HEK293 (cell line): ENCODE measurements around the gene SCN5A.

Experiments used
- CTCF ChIA-PET: fragments of 350-600 bp; formaldehyde crosslinking; extraction: SDS; loops from one replicate; lab custom pipeline; 2021; ENCODE audit warnings: antibody characterized with exemption; lab: Yijun Ruan, JAX
- POLR2A ChIA-PET: fragments of 300-600 bp; formaldehyde crosslinking; extraction: SDS; loops from one replicate; lab custom pipeline; 2020; ENCODE audit warnings: antibody characterized with exemption, inconsistent platforms; lab: Yijun Ruan, JAX
- H3K27ac ChIP-seq: fragments of 200-500 bp; sonication (Bioruptor generic); 2 replicates; pipeline ENCODE4 v1.5.1; 2014; ENCODE audit warnings: low read depth, low read length, control low read depth, inconsistent platforms; ENCODE audit errors: extremely low read depth
- H3K36me3 ChIP-seq, 2 experiments: fragments of 200-500 bp in 1 of 2; sonication (Bioruptor generic) in 1 of 2; 1 replicate in 1 of 2; 2 replicates in 1 of 2; pipeline ENCODE4 v1.5.1; 2014 to 2017; ENCODE audit warnings: inconsistent platforms in 2 of 2, low read length in 2 of 2; ENCODE audit not compliant: control insufficient read depth in 2 of 2, insufficient read depth in 1 of 2
- H3K4me1 ChIP-seq: fragments of 200-500 bp; sonication (Bioruptor generic); 2 replicates; pipeline ENCODE4 v1.5.1; 2014; ENCODE audit warnings: mild to moderate bottlenecking, low read length, inconsistent platforms; ENCODE audit not compliant: control insufficient read depth, insufficient read depth
- H3K4me3 ChIP-seq: 2 replicates; pipeline ENCODE4 v1.5.1; 2011; ENCODE audit warnings: low read depth, mild to moderate bottlenecking, control low read depth, low read length, moderate library complexity
- H3K9me3 ChIP-seq: fragments of 200-500 bp; sonication (Bioruptor generic); 2 replicates; pipeline ENCODE4 v1.5.1; 2014; ENCODE audit warnings: low read depth, low read length, inconsistent platforms; ENCODE audit not compliant: control insufficient read depth, insufficient read depth
- GLI2 ChIP-seq: fragments of 450-650 bp; formaldehyde crosslinking; IDR thresholded peaks from 2 replicates; pipeline ENCODE4; 2017; ENCODE audit warnings: missing biosample characterization, missing genetic modification characterization, low read depth, borderline replicate concordance
- MZF1 ChIP-seq: fragments of 450-650 bp; formaldehyde crosslinking; IDR thresholded peaks from 2 replicates; pipeline ENCODE4 v1.5.1; 2017; ENCODE audit warnings: missing biosample characterization, missing genetic modification characterization, borderline replicate concordance
- PRDM4 ChIP-seq: fragments of 450-650 bp; formaldehyde crosslinking; IDR thresholded peaks from 2 replicates; pipeline ENCODE4 v1.5.1; 2017; ENCODE audit warnings: missing biosample characterization, missing genetic modification characterization
- SP3 ChIP-seq: fragments of 450-650 bp; formaldehyde crosslinking; IDR thresholded peaks from 2 replicates; pipeline ENCODE4 v1.5.1; 2016; ENCODE audit warnings: missing biosample characterization, missing genetic modification characterization
- TCF7L2 ChIP-seq: IDR thresholded peaks from 2 replicates; pipeline ENCODE4 v1.6.1; 2011; ENCODE audit warnings: low read depth, mild to moderate bottlenecking, inconsistent platforms, low read length, moderate library complexity, borderline replicate concordance
- ZEB2 ChIP-seq: fragments of 450-650 bp; formaldehyde crosslinking; IDR thresholded peaks from 2 replicates; pipeline ENCODE4 v1.5.1; 2016; ENCODE audit warnings: missing biosample characterization, missing genetic modification characterization
- ZFHX2 ChIP-seq: fragments of 450-650 bp; formaldehyde crosslinking; conservative IDR thresholded peaks from 2 replicates; pipeline ENCODE4 v1.5.1; 2016; ENCODE audit warnings: missing biosample characterization, missing genetic modification characterization
- ZFP69B ChIP-seq: fragments of 450-650 bp; formaldehyde crosslinking; IDR thresholded peaks from 2 replicates; pipeline ENCODE4 v1.5.1; 2016; ENCODE audit warnings: missing biosample characterization, missing genetic modification characterization
- ZNF132 ChIP-seq: fragments of 450-650 bp; formaldehyde crosslinking; IDR thresholded peaks from 2 replicates; pipeline ENCODE4 v1.5.1; 2017; ENCODE audit warnings: missing biosample characterization, missing genetic modification characterization, borderline replicate concordance
- ZNF223 ChIP-seq: fragments of 450-650 bp; formaldehyde crosslinking; IDR thresholded peaks from 2 replicates; pipeline ENCODE4 v1.5.1; 2016; ENCODE audit warnings: missing biosample characterization, missing genetic modification characterization
- ZNF23 ChIP-seq: fragments of 450-650 bp; formaldehyde crosslinking; IDR thresholded peaks from 2 replicates; pipeline ENCODE4 v1.5.1; 2016; ENCODE audit warnings: missing biosample characterization, missing genetic modification characterization, borderline replicate concordance
- ZNF292 ChIP-seq: fragments of 450-650 bp; formaldehyde crosslinking; IDR thresholded peaks from 2 replicates; pipeline ENCODE4 v1.5.1; 2016; ENCODE audit warnings: low read depth, missing biosample characterization, missing genetic modification characterization, borderline replicate concordance
- ZNF426 ChIP-seq: fragments of 450-650 bp; formaldehyde crosslinking; IDR thresholded peaks from 2 replicates; pipeline ENCODE4 v1.5.1; 2017; ENCODE audit warnings: missing biosample characterization, missing genetic modification characterization, mild to moderate bottlenecking, inconsistent platforms, moderate library complexity
- ZNF433 ChIP-seq: fragments of 450-650 bp; formaldehyde crosslinking; IDR thresholded peaks from 2 replicates; pipeline ENCODE4 v1.5.1; 2016; ENCODE audit warnings: missing biosample characterization, missing genetic modification characterization, low read depth
- ZNF571 ChIP-seq: fragments of 450-650 bp; formaldehyde crosslinking; IDR thresholded peaks from 2 replicates; pipeline ENCODE4 v1.5.0; 2017; ENCODE audit warnings: missing biosample characterization, missing genetic modification characterization
- ZNF621 ChIP-seq: fragments of 450-650 bp; formaldehyde crosslinking; IDR thresholded peaks from 2 replicates; pipeline ENCODE4 v1.5.1; 2017; ENCODE audit warnings: missing biosample characterization, missing genetic modification characterization
- ZNF626 ChIP-seq: fragments of 450-650 bp; sonication (Bioruptor Pico); formaldehyde crosslinking; IDR thresholded peaks from 2 replicates; pipeline ENCODE4 v1.5.1; 2018; ENCODE audit warnings: missing biosample characterization, missing genetic modification characterization, inconsistent platforms
- ZNF664 ChIP-seq: fragments of 450-650 bp; formaldehyde crosslinking; IDR thresholded peaks from 2 replicates; pipeline ENCODE4 v1.5.1; 2016; ENCODE audit warnings: missing biosample characterization, missing genetic modification characterization
- ZNF76 ChIP-seq: fragments of 450-650 bp; formaldehyde crosslinking; IDR thresholded peaks from 2 replicates; pipeline ENCODE4; 2016; ENCODE audit warnings: low read depth, missing biosample characterization, missing genetic modification characterization, borderline replicate concordance
- ZXDB ChIP-seq: fragments of 450-650 bp; formaldehyde crosslinking; IDR thresholded peaks from 2 replicates; pipeline ENCODE4 v1.5.1; 2016; ENCODE audit warnings: missing biosample characterization, missing genetic modification characterization
- TF ChIP-seq, protein P1 (sequence below): fragments of 450-650 bp; formaldehyde crosslinking; IDR thresholded peaks from 2 replicates; pipeline ENCODE4 v1.5.1; 2017; ENCODE audit warnings: missing biosample characterization, mild to moderate bottlenecking, missing genetic modification characterization, moderate library complexity
- TF ChIP-seq, protein P2 (sequence below): fragments of 450-650 bp; formaldehyde crosslinking; IDR thresholded peaks from 2 replicates; pipeline ENCODE4 v1.5.1; 2016; ENCODE audit warnings: missing biosample characterization, missing genetic modification characterization
- TF ChIP-seq, protein P3 (sequence below): fragments of 450-650 bp; formaldehyde crosslinking; IDR thresholded peaks from 2 replicates; pipeline ENCODE4 v1.5.1; 2016; ENCODE audit warnings: missing biosample characterization, missing genetic modification characterization

SCN5A gene

GRCh38 chr3:38616658-38617057 is 32.8 kb downstream of the SCN5A start:
- ChIA-PET POLR2A (no interaction called here), CTCF (interaction anchor here (0.6 to 0.7 kb wide), 2 partner anchors 40 to 678 kb away, joined by 3 to 4 read pairs; no protein-coding TSS in a partner anchor)
- no peaks in the 10 kb centered on the region for H3K36me3 ChIP-seq
- TF ChIP-seq, protein P1, sequence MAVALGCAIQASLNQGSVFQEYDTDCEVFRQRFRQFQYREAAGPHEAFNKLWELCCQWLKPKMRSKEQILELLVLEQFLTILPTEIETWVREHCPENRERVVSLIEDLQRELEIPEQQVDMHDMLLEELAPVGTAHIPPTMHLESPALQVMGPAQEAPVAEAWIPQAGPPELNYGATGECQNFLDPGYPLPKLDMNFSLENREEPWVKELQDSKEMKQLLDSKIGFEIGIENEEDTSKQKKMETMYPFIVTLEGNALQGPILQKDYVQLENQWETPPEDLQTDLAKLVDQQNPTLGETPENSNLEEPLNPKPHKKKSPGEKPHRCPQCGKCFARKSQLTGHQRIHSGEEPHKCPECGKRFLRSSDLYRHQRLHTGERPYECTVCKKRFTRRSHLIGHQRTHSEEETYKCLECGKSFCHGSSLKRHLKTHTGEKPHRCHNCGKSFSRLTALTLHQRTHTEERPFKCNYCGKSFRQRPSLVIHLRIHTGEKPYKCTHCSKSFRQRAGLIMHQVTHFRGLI: peak; percentile 72; the same call in 1 of the 2 replicates
- no peak for TF ChIP-seq ZNF23 (tag by site-specific recombination)
- TF ChIP-seq GLI2 (tag by site-specific recombination): no peak
- TF ChIP-seq, protein P2, sequence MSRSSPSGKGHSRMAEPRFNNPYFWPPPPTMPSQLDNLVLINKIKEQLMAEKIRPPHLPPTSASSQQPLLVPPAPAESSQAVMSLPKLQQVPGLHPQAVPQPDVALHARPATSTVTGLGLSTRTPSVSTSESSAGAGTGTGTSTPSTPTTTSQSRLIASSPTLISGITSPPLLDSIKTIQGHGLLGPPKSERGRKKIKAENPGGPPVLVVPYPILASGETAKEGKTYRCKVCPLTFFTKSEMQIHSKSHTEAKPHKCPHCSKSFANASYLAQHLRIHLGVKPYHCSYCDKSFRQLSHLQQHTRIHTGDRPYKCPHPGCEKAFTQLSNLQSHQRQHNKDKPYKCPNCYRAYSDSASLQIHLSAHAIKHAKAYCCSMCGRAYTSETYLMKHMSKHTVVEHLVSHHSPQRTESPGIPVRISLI (tag by site-specific recombination): no peak
- no peak overlapping the region for H3K4me3 ChIP-seq
- no peaks in the 10 kb centered on the region for H3K4me1 ChIP-seq
- H3K9me3 ChIP-seq: no peaks in the 10 kb centered on the region
- no peak overlapping the region for H3K27ac ChIP-seq

GRCh38 chr3:38616111-38616510 is 33.4 kb downstream of the SCN5A start:
- Histone ChIP-seq H3K27ac (no peak overlapping the region), H3K9me3 (no peaks in the 10 kb centered on the region), H3K4me3 (no peak overlapping the region), H3K4me1 (no peaks in the 10 kb centered on the region), H3K36me3 (no peaks in the 10 kb centered on the region)
- no peak for TF ChIP-seq ZNF664 (tag by site-specific recombination)
- TF ChIP-seq ZFHX2 (tag by site-specific recombination): no peak
- TF ChIP-seq ZNF626 (tag by site-specific recombination): no peak
- ChIA-PET POLR2A (no interaction called here), CTCF (interaction anchor here (0.6 to 0.7 kb wide), 2 partner anchors 37 to 678 kb away, joined by 3 read pairs; no protein-coding TSS in a partner anchor)

GRCh38 chr3:38614651-38615352 is 34.7 kb downstream of the SCN5A start:
- H3K27ac ChIP-seq: no peak overlapping the region
- H3K9me3 ChIP-seq: no peaks in the 10 kb centered on the region
- no peaks in the 10 kb centered on the region for H3K36me3 ChIP-seq
- H3K4me1 ChIP-seq: no peaks in the 10 kb centered on the region
- CTCF ChIA-PET: interaction anchor here (1.2 kb wide), 1 partner anchor 93 kb away, joined by 7 read pairs; no protein-coding TSS in a partner anchor
- H3K4me3 ChIP-seq: no peak overlapping the region
- POLR2A ChIA-PET: no interaction called here
- TF ChIP-seq ZNF426 (tag by site-specific recombination): no peak
- TF ChIP-seq ZNF571 (tag by site-specific recombination): no peak
- no peak for TF ChIP-seq ZNF292 (tag by site-specific recombination)
- TF ChIP-seq ZXDB (tag by site-specific recombination): no peak
- no peak for TF ChIP-seq ZNF621 (tag by site-specific recombination)
- no peak for TF ChIP-seq ZNF664 (tag by site-specific recombination)
- TF ChIP-seq, protein P3, sequence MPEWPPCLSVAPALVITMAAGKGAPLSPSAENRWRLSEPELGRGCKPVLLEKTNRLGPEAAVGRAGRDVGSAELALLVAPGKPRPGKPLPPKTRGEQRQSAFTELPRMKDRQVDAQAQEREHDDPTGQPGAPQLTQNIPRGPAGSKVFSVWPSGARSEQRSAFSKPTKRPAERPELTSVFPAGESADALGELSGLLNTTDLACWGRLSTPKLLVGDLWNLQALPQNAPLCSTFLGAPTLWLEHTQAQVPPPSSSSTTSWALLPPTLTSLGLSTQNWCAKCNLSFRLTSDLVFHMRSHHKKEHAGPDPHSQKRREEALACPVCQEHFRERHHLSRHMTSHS: no peak
- TF ChIP-seq ZFP69B (tag by site-specific recombination): no peak
- no peak for TF ChIP-seq SP3
- TF ChIP-seq ZNF76 (tag by site-specific recombination): no peak
- no peak for TF ChIP-seq ZNF223 (tag by site-specific recombination)
- TF ChIP-seq ZNF132 (tag by site-specific recombination): no peak
- no peak for TF ChIP-seq PRDM4
- no peak for TF ChIP-seq ZEB2
- no peak for TF ChIP-seq TCF7L2
- TF ChIP-seq ZNF433 (tag by site-specific recombination): no peak
- no peak for TF ChIP-seq MZF1 (tag by site-specific recombination)
